GM23338 (cell line): Measurements from ENCODE around the gene CRNKL1. TPM values are rescaled to one million over a fixed set of nuclear protein-coding genes. Genes with fewer than 3 reads are reported as not detected.

ENCODE experiments used
- ATAC-seq: fragments of 200-7000 bp; cut with Tn5 transposase; 3 replicates; pipeline ENCODE4 v1.9.1; 2020
- DNase-seq: peaks from one replicate; pipeline ENCODE4 v3.0.0-alpha.2; 2015; ENCODE audit warnings: low spot score
- H2AFZ ChIP-seq: fragments of 200-600 bp; sonication (generic); 2 replicates; pipeline ENCODE4 v1.8.0; 2016; ENCODE audit warnings: antibody characterized with exemption, mild to moderate bottlenecking, moderate library complexity
- H3F3A ChIP-seq: fragments of 200-600 bp; sonication (generic); replicated peaks from 2 replicates; pipeline ENCODE4 v1.8.0; 2017; ENCODE audit warnings: antibody characterized with exemption, mixed run types, low read depth
- H3K27ac ChIP-seq: fragments of 200-600 bp; sonication (generic); 2 replicates; pipeline ENCODE4 v1.6.1; 2016; ENCODE audit warnings: low read depth
- H3K27me3 ChIP-seq: fragments of 200-600 bp; sonication (generic); 2 replicates; pipeline ENCODE4 v1.8.0; 2016; ENCODE audit warnings: mild to moderate bottlenecking, mixed run types, moderate library complexity; ENCODE audit not compliant: insufficient read depth
- H3K36me3 ChIP-seq: fragments of 200-600 bp; sonication (generic); 2 replicates; pipeline ENCODE4 v1.8.0; 2016; ENCODE audit warnings: mild to moderate bottlenecking; ENCODE audit not compliant: insufficient read depth
- H3K4me1 ChIP-seq: fragments of 200-600 bp; sonication (generic); 2 replicates; pipeline ENCODE4 v1.8.0; 2016; ENCODE audit warnings: mild to moderate bottlenecking, moderate library complexity; ENCODE audit not compliant: insufficient read depth
- H3K4me2 ChIP-seq: fragments of 200-600 bp; sonication (generic); 2 replicates; pipeline ENCODE4 v1.7.1; 2017; ENCODE audit warnings: mixed run types
- H3K4me3 ChIP-seq: fragments of 200-600 bp; sonication (generic); 2 replicates; pipeline ENCODE4 v1.6.1; 2016; ENCODE audit warnings: mixed run types
- H3K79me2 ChIP-seq: fragments of 200-600 bp; sonication (generic); replicated peaks from 2 replicates; pipeline ENCODE4 v1.8.0; 2017; ENCODE audit warnings: mild to moderate bottlenecking; ENCODE audit not compliant: insufficient read depth
- H3K9me2 ChIP-seq: fragments of 200-600 bp; sonication (generic); 2 replicates; pipeline ENCODE4 v1.8.0; 2017; ENCODE audit not compliant: insufficient read depth
- H4K20me1 ChIP-seq: fragments of 200-600 bp; sonication (generic); replicated peaks from 2 replicates; pipeline ENCODE4 v1.8.0; 2017; ENCODE audit warnings: mild to moderate bottlenecking; ENCODE audit not compliant: insufficient read depth
- H3K27ac Mint-ChIP-seq: 2 replicates; pipeline ENCODE4 v1.8.0; 2020; ENCODE audit warnings: inconsistent platforms, mild to moderate bottlenecking, moderate library complexity, mixed read lengths
- H3K27me3 Mint-ChIP-seq: 3 replicates; pipeline ENCODE4 v1.8.0; 2022; ENCODE audit warnings: low read depth, mild to moderate bottlenecking, moderate library complexity, mixed read lengths, inconsistent platforms; ENCODE audit not compliant: insufficient read depth, poor library complexity
- H3K36me3 Mint-ChIP-seq: 3 replicates; pipeline ENCODE4 v1.8.0; 2021; ENCODE audit warnings: low read depth, mild to moderate bottlenecking, inconsistent platforms, moderate library complexity, mixed read lengths
- H3K4me1 Mint-ChIP-seq: 3 replicates; pipeline ENCODE4 v1.8.0; 2020; ENCODE audit warnings: mild to moderate bottlenecking, inconsistent platforms, mixed read lengths
- H3K4me3 Mint-ChIP-seq: 3 replicates; pipeline ENCODE4 v1.8.0; 2021; ENCODE audit warnings: moderate library complexity, mild to moderate bottlenecking, inconsistent platforms, mixed read lengths
- H3K9me3 Mint-ChIP-seq: 3 replicates; pipeline ENCODE4 v1.8.0; 2020; ENCODE audit warnings: moderate library complexity, mild to moderate bottlenecking, inconsistent platforms, mixed read lengths
- CREB1 ChIP-seq: fragments of 250-450 bp; sonication (Bioruptor Pico); IDR thresholded peaks from 2 replicates; pipeline ENCODE4 v1.5.0; 2020; ENCODE audit warnings: low read depth, mild to moderate bottlenecking, moderate library complexity
- EZH2phosphoT487 ChIP-seq: fragments of 200-600 bp; sonication (generic); IDR thresholded peaks from one replicate; pipeline ENCODE4 v1.8.1; 2018; ENCODE audit warnings: antibody characterized with exemption; ENCODE audit not compliant: unreplicated experiment
- JUNB ChIP-seq: IDR thresholded peaks from one replicate; pipeline ENCODE4 v1.6.1; 2016; ENCODE audit warnings: antibody characterized with exemption; ENCODE audit not compliant: unreplicated experiment
- NANOG ChIP-seq: IDR thresholded peaks from 2 replicates; pipeline ENCODE4 v1.6.1; 2016; ENCODE audit warnings: antibody characterized with exemption, borderline replicate concordance
- POLR2AphosphoS5 ChIP-seq: IDR thresholded peaks from 2 replicates; pipeline ENCODE4 v1.6.1; 2016; ENCODE audit warnings: antibody characterized with exemption, low read depth
- STAT1 ChIP-seq: IDR thresholded peaks from one replicate; pipeline ENCODE4 v1.6.1; 2016; ENCODE audit warnings: antibody characterized with exemption; ENCODE audit not compliant: unreplicated experiment
- ZNF114 ChIP-seq: fragments of 250-450 bp; sonication (Bioruptor Pico); IDR thresholded peaks from 2 replicates; pipeline ENCODE4 v1.5.0; 2020; ENCODE audit warnings: mild to moderate bottlenecking, moderate library complexity
- ZNF331 ChIP-seq: fragments of 250-450 bp; sonication (Bioruptor Pico); IDR thresholded peaks from 2 replicates; pipeline ENCODE4 v1.5.0; 2020; ENCODE audit warnings: low read depth, mild to moderate bottlenecking, moderate library complexity
- long read RNA-seq: library from polyadenylated mRNA; unstranded; transcript quantifications from one replicate; pipeline ENCODE4 v2.0.0, GENCODE V29; 2020; ENCODE audit not compliant: unreplicated experiment
- polyA plus RNA-seq: library from polyadenylated mRNA; unstranded; fragments of >200 nt; fragmentation: Nextera tagmentation; extraction: Ambion mirVana; gene quantifications from 2 replicates; pipeline ENCODE4 v1.2.1, GENCODE V29; 2016
- total RNA-seq: library from RNA; depleted of rRNA; stranded (reverse); fragments of >200 nt; shearing (Covaris generic); gene quantifications from 2 replicates; pipeline ENCODE4 v1.2.3, GENCODE V29; 2014; rRNA removed
- TF ChIP-seq, protein P1 (sequence below): IDR thresholded peaks from 2 replicates; pipeline ENCODE4 v1.6.1; 2016; ENCODE audit warnings: antibody characterized with exemption
- TF ChIP-seq, protein P2 (sequence below), 2 experiments: fragments of 200-600 bp in 1 of 2; sonication (generic) in 1 of 2; conservative IDR thresholded peaks; 2 replicates each; pipeline versions ENCODE4 v1.5.1 to v1.6.1; 2016 to 2017; ENCODE audit warnings: antibody characterized with exemption in 2 of 2, low read depth in 2 of 2, mild to moderate bottlenecking in 2 of 2, moderate library complexity in 1 of 2
- TF ChIP-seq, protein P3 (sequence below): IDR thresholded peaks from one replicate; pipeline ENCODE4 v1.6.1; 2018; ENCODE audit warnings: antibody characterized with exemption; ENCODE audit not compliant: unreplicated experiment

Gene CRNKL1
- total RNA-seq (24.2 and 25.9 TPM in 2 replicates), polyA plus RNA-seq (20.7 and 27.2 TPM in 2 replicates)
- long read RNA-seq, full-length matches to known transcripts: 15 of 17 reads
- long read RNA-seq, partial matches to known transcripts: 2 of 17 reads
- long read RNA-seq, other reads (novel, unspliced or antisense): 0 of 17 reads

DNA sequence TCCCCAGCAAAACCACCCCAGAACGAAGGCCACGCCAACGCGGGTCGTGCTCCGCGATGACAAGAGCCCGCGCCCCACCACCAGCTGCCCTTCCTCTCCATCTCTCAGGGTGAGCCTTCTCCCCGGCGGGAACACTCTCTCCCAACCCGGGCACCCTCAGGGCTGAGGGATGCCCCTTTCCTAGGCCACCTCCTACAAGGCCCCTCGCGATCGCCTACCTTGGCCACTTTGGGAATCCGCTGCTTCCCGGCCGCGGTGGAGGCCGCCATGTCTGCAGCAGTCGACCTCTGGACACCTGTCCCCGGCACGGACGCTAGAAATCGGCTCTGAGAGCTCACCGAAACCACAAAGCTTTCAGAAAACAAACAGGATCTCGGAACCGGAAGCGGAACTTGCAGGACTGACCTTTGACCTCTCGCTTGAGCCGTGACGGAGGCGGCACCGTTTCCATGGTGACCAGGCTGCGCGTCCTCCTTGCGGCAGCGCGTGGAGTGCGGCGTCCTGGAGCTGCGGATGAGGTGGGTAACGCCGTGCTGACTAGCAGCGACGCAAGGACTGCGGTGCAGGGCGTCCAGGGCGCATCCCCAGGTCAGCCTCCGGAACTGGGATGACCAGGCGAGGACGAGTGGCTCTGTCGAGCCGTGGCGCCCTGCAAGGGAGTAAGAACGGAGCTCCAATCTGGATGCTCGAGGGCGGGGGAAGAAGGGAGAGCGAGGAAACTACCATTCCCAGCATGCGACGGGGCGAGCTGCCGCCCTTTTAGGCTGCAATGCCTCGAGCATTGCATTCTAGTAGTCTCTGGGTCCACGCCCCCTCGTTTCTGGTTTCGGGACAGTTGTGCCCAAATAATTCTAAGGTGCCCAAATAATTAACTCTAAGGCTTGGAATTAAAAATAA, at the start of gene CRNKL1, which contains the start of gene CFAP61:
Gene CRNKL1, minus strand, starts transcription at position 393 of the 897 bp plus-strand sequence. Its CDS starts 124 bp downstream, at position 269.
Gene CFAP61, plus strand, starts transcription at position 459 of the 897 bp plus-strand sequence. CDS start 4,122 bp downstream, outside the sequence.
- peak within 1 kb of the TSS; percentile 99 for H3K27ac Mint-ChIP-seq

DNA sequence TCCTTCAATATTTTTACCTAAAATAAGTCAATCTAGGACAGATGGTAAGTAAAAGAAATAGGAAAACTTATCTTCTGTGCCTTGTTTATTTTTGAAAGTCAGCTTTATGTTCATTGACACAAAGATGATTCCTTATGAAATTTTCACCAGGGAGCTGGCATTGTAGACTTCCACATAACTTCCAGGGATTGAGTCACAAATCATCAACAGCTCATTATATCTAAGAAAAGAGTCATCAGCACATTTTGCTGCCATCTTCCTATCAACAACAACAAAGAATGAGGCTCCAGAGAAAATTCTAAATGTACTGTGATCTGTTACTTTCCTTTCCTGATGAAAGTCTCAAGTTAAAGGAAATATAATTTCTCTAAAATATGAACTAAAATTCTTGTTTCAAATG, 48.6 kb upstream of the CRNKL1 start:
- Mint-ChIP-seq H3K4me3 (no peak overlapping the region), H3K9me3 (no peaks in the 10 kb centered on the region), H3K36me3 (no peaks in the 10 kb centered on the region), H3K27me3 (peaks cover 1% of the 10 kb centered on the region), H3K4me1 (no peaks in the 10 kb centered on the region), H3K27ac (no peak overlapping the region)
- Histone ChIP-seq H3K4me1 (peaks cover under 1% of the 10 kb centered on the region; the same call in 1 of the 2 replicates), H3K79me2 (no peaks in the 10 kb centered on the region), H3K4me2 (no peak overlapping the region), H2AFZ (no peak overlapping the region), H3K36me3 (no peaks in the 10 kb centered on the region), H3K27me3 (no peaks in the 10 kb centered on the region), H3F3A (no peaks in the 10 kb centered on the region), H3K4me3 (no peak overlapping the region), H3K27ac (no peak overlapping the region), H3K9me2 (no peaks in the 10 kb centered on the region), H4K20me1 (no peaks in the 10 kb centered on the region)
- ATAC-seq: no peak
- TF ChIP-seq, protein P1, sequence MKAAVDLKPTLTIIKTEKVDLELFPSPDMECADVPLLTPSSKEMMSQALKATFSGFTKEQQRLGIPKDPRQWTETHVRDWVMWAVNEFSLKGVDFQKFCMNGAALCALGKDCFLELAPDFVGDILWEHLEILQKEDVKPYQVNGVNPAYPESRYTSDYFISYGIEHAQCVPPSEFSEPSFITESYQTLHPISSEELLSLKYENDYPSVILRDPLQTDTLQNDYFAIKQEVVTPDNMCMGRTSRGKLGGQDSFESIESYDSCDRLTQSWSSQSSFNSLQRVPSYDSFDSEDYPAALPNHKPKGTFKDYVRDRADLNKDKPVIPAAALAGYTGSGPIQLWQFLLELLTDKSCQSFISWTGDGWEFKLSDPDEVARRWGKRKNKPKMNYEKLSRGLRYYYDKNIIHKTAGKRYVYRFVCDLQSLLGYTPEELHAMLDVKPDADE: no peak
- TF ChIP-seq EZH2phosphoT487 (no peak), NANOG (no peak), STAT1 (no peak), ZNF331 (CRISPR knock-in tag) (no peak), CREB1 (CRISPR knock-in tag) (no peak), JUNB (no peak), ZNF114 (no peak)
- TF ChIP-seq, protein P2, sequence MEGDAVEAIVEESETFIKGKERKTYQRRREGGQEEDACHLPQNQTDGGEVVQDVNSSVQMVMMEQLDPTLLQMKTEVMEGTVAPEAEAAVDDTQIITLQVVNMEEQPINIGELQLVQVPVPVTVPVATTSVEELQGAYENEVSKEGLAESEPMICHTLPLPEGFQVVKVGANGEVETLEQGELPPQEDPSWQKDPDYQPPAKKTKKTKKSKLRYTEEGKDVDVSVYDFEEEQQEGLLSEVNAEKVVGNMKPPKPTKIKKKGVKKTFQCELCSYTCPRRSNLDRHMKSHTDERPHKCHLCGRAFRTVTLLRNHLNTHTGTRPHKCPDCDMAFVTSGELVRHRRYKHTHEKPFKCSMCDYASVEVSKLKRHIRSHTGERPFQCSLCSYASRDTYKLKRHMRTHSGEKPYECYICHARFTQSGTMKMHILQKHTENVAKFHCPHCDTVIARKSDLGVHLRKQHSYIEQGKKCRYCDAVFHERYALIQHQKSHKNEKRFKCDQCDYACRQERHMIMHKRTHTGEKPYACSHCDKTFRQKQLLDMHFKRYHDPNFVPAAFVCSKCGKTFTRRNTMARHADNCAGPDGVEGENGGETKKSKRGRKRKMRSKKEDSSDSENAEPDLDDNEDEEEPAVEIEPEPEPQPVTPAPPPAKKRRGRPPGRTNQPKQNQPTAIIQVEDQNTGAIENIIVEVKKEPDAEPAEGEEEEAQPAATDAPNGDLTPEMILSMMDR (conservative IDR thresholded peaks at IDR 0.05; ENCODE audit: low read depth in 2 of 2): no peak
- TF ChIP-seq, protein P3, sequence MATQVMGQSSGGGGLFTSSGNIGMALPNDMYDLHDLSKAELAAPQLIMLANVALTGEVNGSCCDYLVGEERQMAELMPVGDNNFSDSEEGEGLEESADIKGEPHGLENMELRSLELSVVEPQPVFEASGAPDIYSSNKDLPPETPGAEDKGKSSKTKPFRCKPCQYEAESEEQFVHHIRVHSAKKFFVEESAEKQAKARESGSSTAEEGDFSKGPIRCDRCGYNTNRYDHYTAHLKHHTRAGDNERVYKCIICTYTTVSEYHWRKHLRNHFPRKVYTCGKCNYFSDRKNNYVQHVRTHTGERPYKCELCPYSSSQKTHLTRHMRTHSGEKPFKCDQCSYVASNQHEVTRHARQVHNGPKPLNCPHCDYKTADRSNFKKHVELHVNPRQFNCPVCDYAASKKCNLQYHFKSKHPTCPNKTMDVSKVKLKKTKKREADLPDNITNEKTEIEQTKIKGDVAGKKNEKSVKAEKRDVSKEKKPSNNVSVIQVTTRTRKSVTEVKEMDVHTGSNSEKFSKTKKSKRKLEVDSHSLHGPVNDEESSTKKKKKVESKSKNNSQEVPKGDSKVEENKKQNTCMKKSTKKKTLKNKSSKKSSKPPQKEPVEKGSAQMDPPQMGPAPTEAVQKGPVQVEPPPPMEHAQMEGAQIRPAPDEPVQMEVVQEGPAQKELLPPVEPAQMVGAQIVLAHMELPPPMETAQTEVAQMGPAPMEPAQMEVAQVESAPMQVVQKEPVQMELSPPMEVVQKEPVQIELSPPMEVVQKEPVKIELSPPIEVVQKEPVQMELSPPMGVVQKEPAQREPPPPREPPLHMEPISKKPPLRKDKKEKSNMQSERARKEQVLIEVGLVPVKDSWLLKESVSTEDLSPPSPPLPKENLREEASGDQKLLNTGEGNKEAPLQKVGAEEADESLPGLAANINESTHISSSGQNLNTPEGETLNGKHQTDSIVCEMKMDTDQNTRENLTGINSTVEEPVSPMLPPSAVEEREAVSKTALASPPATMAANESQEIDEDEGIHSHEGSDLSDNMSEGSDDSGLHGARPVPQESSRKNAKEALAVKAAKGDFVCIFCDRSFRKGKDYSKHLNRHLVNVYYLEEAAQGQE: no peak
- DNase-seq: no peak

More for the DNA sequence above, at the start of gene CRNKL1, which contains the start of gene CFAP61:
- Histone ChIP-seq H3K27me3 (no peaks in the 10 kb centered on the region), H3K27ac (peak within 1 kb of the TSS; percentile 94), H2AFZ (peak within 1 kb of the TSS; percentile 92), H3K36me3 (peaks cover 18% of the 10 kb centered on the region; the same call in 1 of the 2 replicates), H3K4me2 (peak within 1 kb of the TSS; percentile 98), H3K9me2 (no peaks in the 10 kb centered on the region), H3K4me3 (peak within 1 kb of the TSS; percentile 88), H4K20me1 (no peaks in the 10 kb centered on the region), H3K4me1 (peaks cover 7% of the 10 kb centered on the region), H3F3A (no peaks in the 10 kb centered on the region; the same call in 1 of the 2 replicates), H3K79me2 (peaks cover 18% of the 10 kb centered on the region)
- DNase-seq (peak; percentile 98), ATAC-seq (peak; percentile 95)
- H3K4me3 Mint-ChIP-seq: peak within 1 kb of the TSS; percentile 98
- peaks cover 31% of the 10 kb centered on the region for H3K36me3 Mint-ChIP-seq
- TF ChIP-seq CREB1 (CRISPR knock-in tag) (peak; percentile 82), POLR2AphosphoS5 (peak; percentile 63), JUNB (no peak)
- TF ChIP-seq, protein P1: peak; percentile 88
- H3K9me3 Mint-ChIP-seq: no peaks in the 10 kb centered on the region; the same call in 2 of the 3 replicates
- H3K4me1 Mint-ChIP-seq: no peaks in the 10 kb centered on the region
- peaks cover 11% of the 10 kb centered on the region for H3K27me3 Mint-ChIP-seq
